Measurements from ENCODE around the gene CDC42EP4.

The CDC42EP4 gene

GRCh38 chr17:73293480-73293911 lies 18.3 kb downstream of the CDC42EP4 start:
- DNase-seq: no peak

GRCh38 chr17:73293031-73293430 lies 18.8 kb downstream of the CDC42EP4 start:
- no peak for DNase-seq

DNA sequence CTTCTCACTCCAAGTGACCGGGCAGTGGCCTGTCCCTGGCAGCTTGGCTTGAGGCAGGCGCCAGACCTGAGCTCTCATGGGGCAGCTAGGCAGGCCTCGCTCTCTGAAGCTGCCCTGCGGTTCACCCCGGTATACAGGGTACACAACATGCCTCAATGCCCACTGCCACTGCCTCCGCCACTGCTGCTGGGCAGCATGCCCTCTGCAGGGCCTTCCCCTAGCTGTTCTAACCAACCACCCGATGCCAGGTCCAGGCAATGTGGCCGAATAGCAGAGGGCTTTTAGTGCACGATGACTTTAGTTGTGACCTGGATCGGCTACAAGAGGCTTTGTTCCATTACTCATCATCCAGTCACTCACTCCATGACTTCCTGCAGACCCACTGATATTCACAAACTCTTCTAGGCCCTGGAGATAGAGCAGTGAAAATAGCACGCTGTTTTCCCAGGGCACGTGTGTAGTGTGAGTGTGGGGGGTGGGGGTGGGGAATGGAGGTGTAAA lies 19.7 kb downstream of the CDC42EP4 start:
- no peak for DNase-seq

DNA sequence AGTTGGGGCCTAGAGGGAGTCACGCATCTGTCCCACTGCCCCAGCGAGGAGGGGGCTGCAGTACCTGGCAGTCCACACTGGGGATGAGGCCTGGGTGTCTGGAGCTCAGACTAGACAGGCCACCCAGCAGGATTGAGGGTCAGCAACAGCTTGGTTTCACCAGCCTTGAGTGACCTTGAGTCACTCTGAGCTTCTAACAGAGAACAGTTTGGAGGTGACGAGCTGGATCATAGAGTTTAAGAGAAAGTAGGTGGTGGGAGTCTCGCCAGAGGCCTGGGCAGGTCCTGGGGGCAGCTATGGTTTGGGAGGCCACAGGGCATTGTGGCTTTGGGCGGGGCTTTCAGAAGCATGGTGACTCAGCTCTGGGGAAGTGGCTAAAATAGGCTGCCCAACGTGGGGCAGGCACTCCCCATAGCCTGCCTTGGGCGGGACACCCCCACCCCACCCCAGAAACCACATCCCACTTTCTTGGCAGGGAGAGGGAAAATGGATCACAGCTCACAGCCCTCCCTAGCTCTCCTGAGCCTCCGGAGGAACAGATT lies 20.5 kb downstream of the CDC42EP4 start:
- DNase-seq: peak; percentile 86

DNA sequence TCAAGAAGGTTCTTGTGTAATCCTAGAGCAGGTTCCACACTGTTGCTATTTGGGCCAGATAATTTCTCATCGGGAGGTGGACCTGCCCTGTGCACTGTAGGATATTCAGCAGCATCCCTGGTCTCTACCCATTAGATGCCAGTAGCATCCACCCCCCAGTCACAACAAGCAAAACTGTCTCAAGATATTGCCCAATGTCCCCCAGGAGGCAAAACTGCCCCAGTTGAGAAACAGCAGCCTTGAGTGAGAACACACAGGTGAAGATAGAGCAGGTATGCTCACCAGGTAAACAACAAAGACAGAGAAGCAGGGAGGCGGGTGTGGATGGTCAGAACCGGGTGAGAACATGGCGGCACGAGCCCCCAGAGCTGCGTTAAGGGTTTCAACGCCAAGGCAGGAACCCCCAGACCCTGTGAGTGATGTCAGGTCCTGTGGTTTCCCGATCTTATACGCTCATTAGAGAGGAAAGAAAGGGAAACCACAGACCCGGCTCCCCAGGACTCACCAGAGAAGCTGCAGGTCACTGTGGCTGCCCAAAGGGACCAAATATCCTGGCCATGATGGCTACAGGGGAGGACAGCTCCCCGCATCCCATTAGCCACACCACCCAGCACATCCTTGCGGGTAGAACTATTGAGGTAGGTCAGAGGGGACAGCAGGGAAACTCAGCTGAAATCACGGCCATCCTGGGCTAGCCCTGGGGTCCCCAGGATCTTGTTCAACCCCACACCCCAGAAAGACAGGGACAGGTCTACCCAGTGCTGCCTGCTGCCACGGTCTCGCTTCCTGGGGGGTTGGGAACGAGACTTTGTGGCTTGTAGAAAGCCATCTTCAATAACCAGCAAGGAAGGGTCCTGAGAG lies 21.2 kb downstream of the CDC42EP4 start:
- DNase-seq: peak in 1 of 2 donors; percentile 23

DNA sequence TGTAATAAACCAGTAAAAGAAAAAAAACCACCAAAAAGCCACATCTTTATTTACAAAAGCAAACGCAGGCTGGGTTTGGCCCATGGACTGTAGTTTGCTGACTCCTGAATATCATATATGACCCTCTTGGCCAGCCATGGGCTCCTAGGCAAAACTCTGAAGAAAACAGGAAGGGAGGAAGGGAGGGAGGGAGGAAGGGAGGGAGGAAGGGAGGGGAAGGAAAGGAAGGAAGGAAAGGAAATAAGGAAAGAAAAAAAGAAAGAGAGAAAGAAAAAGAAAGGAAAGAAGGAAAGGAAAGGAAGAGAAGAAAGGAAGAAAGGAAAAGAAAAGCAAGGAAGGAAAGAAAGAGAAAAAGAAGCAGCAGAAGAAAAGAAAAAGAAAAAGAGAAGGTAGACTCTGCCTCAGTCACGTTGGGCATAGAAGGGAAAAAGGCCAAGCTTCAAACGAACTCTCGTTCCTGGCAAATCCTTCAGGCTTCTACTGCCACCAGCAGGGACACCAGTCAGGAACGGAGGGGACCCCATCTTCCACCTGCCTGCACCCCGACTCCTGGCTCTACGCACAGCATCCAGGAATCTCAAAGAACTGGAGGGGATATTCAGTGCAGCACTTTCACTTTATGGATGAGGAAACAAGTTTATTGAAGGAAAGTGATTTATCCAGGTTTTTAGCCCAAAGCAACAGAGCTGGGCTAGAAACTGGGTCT lies 22.1 kb downstream of the CDC42EP4 start:
- DNase-seq: no peak

GRCh38 chr17:73288534-73289302 lies 23.1 kb downstream of the CDC42EP4 start:
- DNase-seq: no peak

DNA sequence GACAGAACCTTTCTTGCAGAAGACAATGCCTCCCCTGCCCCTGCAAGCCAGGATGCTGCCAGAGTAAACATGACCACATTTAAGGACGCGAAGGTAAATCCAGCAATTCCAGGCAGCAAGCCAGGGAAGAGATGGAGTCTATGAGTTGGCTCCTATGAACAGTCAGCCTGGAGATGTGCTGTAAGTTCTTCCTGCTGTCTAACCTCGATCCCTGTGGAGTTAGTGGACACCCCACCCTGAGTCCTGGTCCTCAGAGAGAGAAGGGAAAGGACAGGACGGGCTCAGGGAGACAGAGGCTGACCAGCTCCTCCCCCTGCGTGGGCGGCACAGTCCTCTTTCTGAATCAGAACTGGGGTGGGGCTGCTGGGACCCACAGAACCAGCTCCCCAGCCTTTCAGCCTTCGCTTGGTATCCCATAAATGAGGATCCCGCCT lies 24.9 kb downstream of the CDC42EP4 start:
- no peak for DNase-seq

DNA sequence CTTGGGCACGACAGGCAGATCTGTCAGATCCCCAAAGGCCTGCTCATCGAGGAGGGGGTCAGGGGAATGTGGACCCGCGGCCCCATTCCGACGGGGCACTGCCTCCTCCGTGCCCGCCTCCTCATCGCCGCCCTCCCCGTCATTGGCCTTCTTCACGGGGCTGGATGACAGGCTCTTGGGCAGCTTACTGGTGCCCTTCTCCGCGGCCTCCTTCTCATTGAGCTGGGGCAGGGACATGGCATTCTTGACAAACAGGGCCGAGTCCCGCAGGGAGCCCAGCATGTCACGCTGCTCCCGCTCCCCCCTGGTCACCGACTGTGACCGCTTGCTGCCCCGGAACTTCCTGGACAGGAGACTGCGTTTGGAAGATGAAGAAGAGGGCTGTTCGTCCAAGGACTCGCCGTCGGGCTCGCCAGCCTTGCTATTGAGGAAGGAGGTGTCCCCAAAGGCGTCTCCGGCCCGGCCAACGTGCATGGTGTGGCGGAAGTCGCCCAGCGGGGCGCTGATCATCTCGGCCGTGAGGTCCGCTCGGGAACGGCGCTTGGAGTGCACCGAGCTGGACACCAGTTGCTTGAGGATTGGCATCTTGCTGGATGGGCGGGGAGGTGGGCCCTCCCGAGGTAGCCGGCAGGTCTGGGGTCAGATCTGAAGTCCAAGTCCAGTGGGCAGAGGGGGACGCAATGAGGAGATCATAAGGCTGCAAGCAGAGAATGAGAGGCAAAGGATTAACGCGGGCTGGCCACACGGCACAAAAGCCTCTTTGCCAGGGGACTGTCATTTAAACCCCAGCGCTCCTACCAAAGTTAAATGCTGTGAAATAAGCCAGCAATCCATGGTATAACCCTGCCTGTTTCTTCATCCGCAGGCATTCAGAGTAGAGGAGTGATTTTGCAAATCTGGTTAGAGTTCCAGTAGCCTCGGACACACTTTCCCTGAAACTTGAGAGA lies 25.6 kb downstream of the CDC42EP4 start:
- no peak for DNase-seq

- no peak for DNase-seq
These were observed 26.2 kb downstream of the CDC42EP4 start for GRCh38 chr17:73285603-73285908.

GRCh38 chr17:73284906-73285602 lies 26.7 kb downstream of the CDC42EP4 start:
- DNase-seq: no peak

DNA sequence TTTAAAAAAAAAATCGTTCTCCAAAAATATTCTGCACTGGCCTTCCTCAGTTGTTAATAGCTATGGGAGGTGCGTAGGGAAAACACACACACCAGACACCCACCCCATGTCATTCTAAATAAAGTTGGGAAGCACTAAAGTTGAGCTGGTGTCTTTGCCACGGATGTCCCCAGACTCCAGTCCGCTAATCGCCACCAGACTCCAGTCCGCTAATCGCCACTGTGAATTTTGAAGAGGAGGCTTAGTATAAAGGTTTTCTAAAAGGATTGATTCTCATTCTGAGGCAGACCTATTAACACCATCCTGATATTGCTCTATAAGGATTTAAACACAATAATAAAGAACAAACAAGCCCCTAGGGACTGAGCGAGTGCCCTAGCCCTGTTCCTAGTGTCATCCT lies 27.4 kb downstream of the CDC42EP4 start:
- no peak for DNase-seq

DNA sequence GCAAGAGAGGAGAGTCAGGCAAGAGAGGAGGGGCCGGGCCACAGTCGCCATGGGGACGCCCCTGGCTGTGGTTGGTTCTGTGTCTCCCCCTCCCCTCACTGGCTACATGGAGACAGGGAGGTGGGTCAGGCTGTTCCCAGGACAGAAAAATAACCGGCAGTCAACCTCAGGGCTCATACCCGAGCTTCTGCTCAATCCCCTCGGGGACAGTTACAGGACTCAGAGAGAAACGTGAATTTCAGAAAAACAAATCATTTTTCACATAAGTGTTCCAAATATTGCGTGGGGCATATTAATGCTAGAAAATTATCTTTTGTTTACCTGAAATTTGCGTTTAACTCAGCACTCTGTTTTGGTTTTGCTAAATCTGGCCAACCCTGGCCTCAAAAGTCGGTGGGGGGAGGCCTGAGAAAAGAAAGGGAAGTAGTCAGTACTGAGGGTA lies 27.9 kb downstream of the CDC42EP4 start:
- DNase-seq: no peak

- DNase-seq: no peak
These were observed 28.6 kb downstream of the CDC42EP4 start for GRCh38 chr17:73283250-73283649.

- no peak for DNase-seq
These were observed 29.2 kb downstream of the CDC42EP4 start for GRCh38 chr17:73282629-73283028.

GRCh38 chr17:73281928-73282327 lies 29.9 kb downstream of the CDC42EP4 start:
- DNase-seq: no peak

DNA sequence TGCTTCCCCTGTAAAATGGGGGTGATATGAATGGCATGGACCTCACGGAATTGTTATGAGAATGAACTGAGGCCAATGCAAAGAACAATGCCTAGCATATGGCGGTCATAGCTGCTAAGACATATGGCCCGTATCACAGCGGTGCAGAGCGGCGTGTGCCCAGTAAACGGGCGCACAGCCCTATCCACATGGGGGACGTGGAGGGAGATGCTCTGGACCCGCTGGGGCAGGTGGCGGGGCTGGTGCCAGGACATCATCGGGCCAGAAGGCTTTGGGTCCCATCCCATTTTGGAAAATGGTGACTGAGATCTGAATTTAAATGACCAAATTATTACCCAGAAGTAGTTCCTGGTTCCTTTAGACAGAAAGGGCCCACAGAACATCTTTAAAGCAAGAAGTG lies 31.6 kb downstream of the CDC42EP4 start:
- no peak for DNase-seq

- DNase-seq: no peak
These were observed 32.1 kb downstream of the CDC42EP4 start for GRCh38 chr17:73279704-73280103.

DNA sequence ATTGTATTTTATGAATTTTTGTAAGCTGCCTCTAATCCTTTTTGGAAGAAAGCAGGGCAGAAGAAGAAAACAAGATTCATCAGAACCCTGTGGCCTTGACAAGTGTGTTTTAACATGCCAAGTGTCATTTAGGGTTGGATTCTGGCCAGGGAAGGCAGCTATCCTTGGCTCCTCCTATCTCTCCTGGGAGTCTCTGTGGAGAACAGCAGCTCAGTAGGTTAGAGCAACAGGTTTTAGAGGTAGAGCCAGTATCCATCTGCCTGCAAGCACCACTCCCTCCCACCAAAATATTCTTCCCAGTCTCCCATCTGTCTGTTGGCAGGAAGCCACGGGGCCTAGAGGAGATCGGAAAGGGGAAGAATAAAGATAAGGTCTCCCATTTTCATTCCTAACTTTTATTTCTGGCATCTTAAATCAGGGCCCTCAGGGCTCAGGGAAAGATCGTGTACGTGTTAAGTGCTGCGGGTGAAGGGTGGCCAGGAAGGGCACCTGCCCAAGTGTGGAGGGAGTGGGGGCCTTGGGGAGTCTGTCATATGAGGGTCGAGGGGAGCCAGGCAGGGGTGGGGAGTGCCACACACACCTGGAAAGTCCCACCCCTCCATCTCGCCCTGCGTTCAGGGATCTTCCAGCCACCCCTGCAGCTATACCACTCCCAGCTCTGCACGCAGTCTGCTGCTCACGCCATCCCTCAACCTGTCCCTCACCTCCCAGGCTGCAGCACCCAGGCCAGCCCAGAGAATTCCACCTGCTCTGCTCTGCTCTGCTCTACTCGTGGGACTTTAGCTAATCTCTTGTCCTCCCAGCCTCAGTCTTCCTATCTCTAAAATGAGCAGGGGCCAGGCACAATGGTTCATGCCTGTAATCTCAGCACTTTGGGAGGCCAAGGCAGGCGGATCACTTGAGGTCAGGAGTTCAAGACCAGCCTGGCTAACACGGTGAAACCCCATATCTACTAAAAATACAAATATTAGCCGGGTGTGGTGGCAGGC lies 33.0 kb downstream of the CDC42EP4 start:
- DNase-seq: no peak

- DNase-seq: no peak
These were observed 33.7 kb downstream of the CDC42EP4 start for GRCh38 chr17:73278049-73278464.
